Smooth muscle cell (in vitro differentiated cells): ENCODE data around the gene SBNO1. TPM values are rescaled to one million over a fixed set of nuclear protein-coding genes. Genes with fewer than 3 reads are reported as not detected.

Experiments used
- DNase-seq: peaks from one replicate; lab custom pipeline; 2025; ENCODE audit not compliant: unreplicated experiment; lab: John Stamatoyannopoulos, UW
- H2AFZ ChIP-seq: fragments of 200-600 bp; sonication (generic); 2 replicates; pipeline ENCODE4 v1.6.0; 2016; ENCODE audit warnings: antibody characterized with exemption, low read depth, mild to moderate bottlenecking
- H3F3A ChIP-seq: fragments of 200-600 bp; sonication (generic); 2 replicates; pipeline ENCODE4 v1.6.0; 2017; ENCODE audit warnings: antibody characterized with exemption, low read depth
- H3K27ac ChIP-seq: fragments of 200-600 bp; sonication (generic); 2 replicates; pipeline ENCODE4 v1.5.1; 2016; ENCODE audit warnings: low read depth, mild to moderate bottlenecking
- H3K27me3 ChIP-seq: fragments of 200-600 bp; sonication (generic); 2 replicates; pipeline ENCODE4 v1.6.1; 2016; ENCODE audit warnings: low read depth, mild to moderate bottlenecking
- H3K36me3 ChIP-seq: fragments of 200-600 bp; sonication (generic); 2 replicates; pipeline ENCODE4 v1.5.1; 2016; ENCODE audit warnings: low read depth
- H3K4me1 ChIP-seq: fragments of 200-600 bp; sonication (generic); 2 replicates; pipeline ENCODE4 v1.5.1; 2016; ENCODE audit warnings: low read depth
- H3K4me2 ChIP-seq: fragments of 200-600 bp; sonication (generic); 2 replicates; pipeline ENCODE4 v1.6.0; 2016; ENCODE audit warnings: mild to moderate bottlenecking
- H3K4me3 ChIP-seq: fragments of 200-600 bp; sonication (generic); 2 replicates; pipeline ENCODE4 v1.5.1; 2016; ENCODE audit warnings: mild to moderate bottlenecking
- H3K79me2 ChIP-seq: fragments of 200-600 bp; sonication (generic); 2 replicates; pipeline ENCODE4 v1.6.0; 2016; ENCODE audit warnings: low read depth, mild to moderate bottlenecking
- H3K9ac ChIP-seq: fragments of 200-600 bp; sonication (generic); 2 replicates; pipeline ENCODE4 v1.6.0; 2016; ENCODE audit warnings: low read depth
- H3K9me3 ChIP-seq: fragments of 200-600 bp; sonication (generic); replicated peaks from 2 replicates; pipeline ENCODE4 v1.5.1; 2016; ENCODE audit warnings: low read depth
- H4K20me1 ChIP-seq: fragments of 200-600 bp; sonication (generic); 2 replicates; pipeline ENCODE4 v1.6.0; 2016; ENCODE audit warnings: low read depth
- WGBS: methylation state at CpG from one replicate; pipeline ENCODE4 v1.1.7; 2016; ENCODE audit warnings: low lambda C conversion rate; 5-methylcytosine and 5-hydroxymethylcytosine counted together
- polyA plus RNA-seq: library from polyadenylated mRNA; unstranded; fragments of >200 nt; fragmentation: Nextera tagmentation; extraction: Ambion mirVana; gene quantifications from 2 replicates; pipeline ENCODE4 v1.2.1, GENCODE V29; 2016
- total RNA-seq: library from RNA; depleted of rRNA; stranded (reverse); fragments of >200 nt; gene quantifications from 2 replicates; pipeline ENCODE4 v1.2.3, GENCODE V29; 2014
- TF ChIP-seq, protein P1 (sequence below): fragments of 200-600 bp; sonication (generic); IDR thresholded peaks from 2 replicates; pipeline ENCODE4 v1.5.1; 2017; ENCODE audit warnings: borderline replicate concordance, mild to moderate bottlenecking, antibody characterized with exemption; ENCODE audit not compliant: insufficient read depth, poor library complexity, severe bottlenecking

The SBNO1 gene
- total and polyA plus RNA-seq, 2 experiments from 2014 or later, result 14.6 to 24.5 TPM

DNA sequence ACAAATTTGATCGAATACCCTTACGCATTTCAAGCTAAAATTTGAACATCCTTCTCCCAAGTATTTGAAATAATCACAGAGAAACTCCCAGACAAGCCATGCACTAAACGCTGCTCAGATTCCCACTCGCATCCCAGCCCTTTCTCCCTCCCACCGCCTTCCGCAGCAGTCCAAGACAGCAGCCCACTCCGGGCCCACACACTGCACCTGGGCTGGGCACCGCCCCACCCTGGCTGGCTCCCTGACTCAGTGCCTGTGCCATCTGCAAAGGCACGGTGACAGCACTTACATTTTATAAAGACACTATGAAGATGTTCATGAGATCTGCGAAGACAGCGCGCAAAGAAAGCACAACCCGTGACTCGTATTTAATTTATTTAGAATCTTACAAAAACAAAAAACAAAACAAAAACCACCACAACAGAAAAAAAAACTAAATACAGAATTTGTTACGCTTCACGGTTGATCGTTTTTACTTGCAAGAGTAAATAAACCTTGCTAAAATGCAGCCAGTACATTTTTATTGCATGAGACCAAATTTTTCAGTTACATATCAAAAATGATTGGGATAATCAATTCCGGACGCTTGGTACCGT lies 75.8 kb downstream of the SBNO1 start:
- no peak overlapping the region for H3K4me2 ChIP-seq
- no peak for DNase-seq

GRCh38 chr12:123286652-123287373 lies 77.8 kb downstream of the SBNO1 start:
- H4K20me1 ChIP-seq, result no peaks in the 10 kb centered on the region
- WGBS, result 77% methylated on average over 9 of the region's 9 CpGs
- no peaks in the 10 kb centered on the region for H3K9me3 ChIP-seq
- no peak overlapping the region for H2AFZ ChIP-seq
- no peak overlapping the region for H3K9ac ChIP-seq
- no peaks in the 10 kb centered on the region for H3K4me1 ChIP-seq
- no peak overlapping the region for H3K4me3 ChIP-seq
- H3K27ac ChIP-seq, result no peak overlapping the region
- TF ChIP-seq, protein P1, sequence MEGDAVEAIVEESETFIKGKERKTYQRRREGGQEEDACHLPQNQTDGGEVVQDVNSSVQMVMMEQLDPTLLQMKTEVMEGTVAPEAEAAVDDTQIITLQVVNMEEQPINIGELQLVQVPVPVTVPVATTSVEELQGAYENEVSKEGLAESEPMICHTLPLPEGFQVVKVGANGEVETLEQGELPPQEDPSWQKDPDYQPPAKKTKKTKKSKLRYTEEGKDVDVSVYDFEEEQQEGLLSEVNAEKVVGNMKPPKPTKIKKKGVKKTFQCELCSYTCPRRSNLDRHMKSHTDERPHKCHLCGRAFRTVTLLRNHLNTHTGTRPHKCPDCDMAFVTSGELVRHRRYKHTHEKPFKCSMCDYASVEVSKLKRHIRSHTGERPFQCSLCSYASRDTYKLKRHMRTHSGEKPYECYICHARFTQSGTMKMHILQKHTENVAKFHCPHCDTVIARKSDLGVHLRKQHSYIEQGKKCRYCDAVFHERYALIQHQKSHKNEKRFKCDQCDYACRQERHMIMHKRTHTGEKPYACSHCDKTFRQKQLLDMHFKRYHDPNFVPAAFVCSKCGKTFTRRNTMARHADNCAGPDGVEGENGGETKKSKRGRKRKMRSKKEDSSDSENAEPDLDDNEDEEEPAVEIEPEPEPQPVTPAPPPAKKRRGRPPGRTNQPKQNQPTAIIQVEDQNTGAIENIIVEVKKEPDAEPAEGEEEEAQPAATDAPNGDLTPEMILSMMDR, result no peak
- DNase-seq, result no peak
- no peak overlapping the region for H3K4me2 ChIP-seq
- no peaks in the 10 kb centered on the region for H3K79me2 ChIP-seq
- peaks cover 6% of the 10 kb centered on the region for H3K36me3 ChIP-seq
- H3K27me3 ChIP-seq, result no peaks in the 10 kb centered on the region
- no peaks in the 10 kb centered on the region for H3F3A ChIP-seq

More for the DNA sequence above, 75.8 kb downstream of the SBNO1 start:
- Histone ChIP-seq H3K9me3 (no peaks in the 10 kb centered on the region), H3K9ac (no peak overlapping the region), H3K27ac (no peak overlapping the region), H3K79me2 (no peaks in the 10 kb centered on the region), H3K4me1 (no peaks in the 10 kb centered on the region), H4K20me1 (no peaks in the 10 kb centered on the region), H2AFZ (no peak overlapping the region), H3K4me3 (no peak overlapping the region), H3K36me3 (peaks cover 7% of the 10 kb centered on the region), H3F3A (no peaks in the 10 kb centered on the region), H3K27me3 (no peaks in the 10 kb centered on the region)
- TF ChIP-seq, protein P1, result no peak
- WGBS, result 97% methylated on average over 20 of the region's 20 CpGs

- TF ChIP-seq, protein P1, result no peak
- Histone ChIP-seq H3K4me1 (no peaks in the 10 kb centered on the region), H4K20me1 (no peaks in the 10 kb centered on the region), H2AFZ (no peak overlapping the region), H3F3A (no peaks in the 10 kb centered on the region), H3K9ac (no peak overlapping the region), H3K27me3 (no peaks in the 10 kb centered on the region), H3K36me3 (peaks cover 6% of the 10 kb centered on the region), H3K4me2 (no peak overlapping the region), H3K4me3 (no peak overlapping the region), H3K79me2 (no peaks in the 10 kb centered on the region), H3K27ac (no peak overlapping the region), H3K9me3 (no peaks in the 10 kb centered on the region)
- 97% methylated on average over 4 of the region's 4 CpGs for WGBS
- DNase-seq, result no peak
Observed at GRCh38 chr12:123284669-123285068, 80.0 kb downstream of the SBNO1 start.
